Medulla oblongata (tissue), 1 donor: ENCODE results near the gene ETNPPL.

Experiments
- DNase-seq: peaks from one replicate; pipeline ENCODE4 v3.0.0-alpha.2; 2015; ENCODE audit errors: extremely low spot score

Gene ETNPPL

GRCh38 chr4:108696160-108696559, 66.7 kb downstream of the ETNPPL start:
- no peak for DNase-seq

GRCh38 chr4:108695062-108695461, 67.8 kb downstream of the ETNPPL start:
- no peak for DNase-seq

- no peak for DNase-seq
Observed at GRCh38 chr4:108694423-108694822, 68.4 kb downstream of the ETNPPL start.

GRCh38 chr4:108693819-108694218, 69.0 kb downstream of the ETNPPL start:
- DNase-seq: no peak

- no peak for DNase-seq
Observed at GRCh38 chr4:108693211-108693610, 69.6 kb downstream of the ETNPPL start.
